ENCODE measurements around the gene FBH1. TPM values are rescaled to one million over a fixed set of nuclear protein-coding genes. Genes with fewer than 3 reads are reported as not detected.

The FBH1 gene
- total and polyA plus RNA-seq, 2 donors from 2014 or later = 70.7 to 76.5 TPM

- FAIRE-seq = no peak
- Histone ChIP-seq H3K9ac (ENCODE audit: low read length in 3 of 3) (no peak overlapping the region), H3K9me3 (ENCODE audit: control insufficient read depth in 2 of 3, insufficient read depth in 1 of 3, low read length in 3 of 3) (no peaks in the 10 kb centered on the region), H3K36me3 (ENCODE audit: control insufficient read depth in 2 of 3, insufficient read depth in 3 of 3, low read length in 3 of 3) (no peaks in the 10 kb centered on the region), H3K4me1 (ENCODE audit: control insufficient read depth in 2 of 3, insufficient read depth in 2 of 3, low read depth in 1 of 3, low read length in 3 of 3) (no peaks in the 10 kb centered on the region), H3K27me3 (ENCODE audit: control insufficient read depth, insufficient read depth, low read length) (no peaks in the 10 kb centered on the region), H3K27ac (ENCODE audit: low read depth in 2 of 2, low read length in 2 of 2) (no peak overlapping the region), H3K4me3 (ENCODE audit: low read length in 3 of 3) (no peak overlapping the region)
- peak in 1 of 5 donors; percentile 46 for DNase-seq
- no peak for TF ChIP-seq CTCF (IDR thresholded peaks at IDR 0.05; ENCODE audit: borderline replicate concordance, extremely low read depth, insufficient read depth)
- intact Hi-C loops (cut with DNase I) = no loop called here
Measured at GRCh38 chr10:5956146-5956936, 66.3 kb downstream of the FBH1 start.

GRCh38 chr10:5958077-5958476, 68.0 kb downstream of the FBH1 start:
- FAIRE-seq (no peak), DNase-seq (no peak)
- no peaks in the 10 kb centered on the region for H3K27me3 ChIP-seq (ENCODE audit: control insufficient read depth, insufficient read depth, low read length)
- no peaks in the 10 kb centered on the region for H3K4me1 ChIP-seq (ENCODE audit: control insufficient read depth in 2 of 3, insufficient read depth in 2 of 3, low read depth in 1 of 3, low read length in 3 of 3)
- H3K36me3 ChIP-seq (ENCODE audit: control insufficient read depth in 2 of 3, insufficient read depth in 3 of 3, low read length in 3 of 3) = no peaks in the 10 kb centered on the region
- TF ChIP-seq CTCF (IDR thresholded peaks at IDR 0.05; ENCODE audit: borderline replicate concordance, extremely low read depth, insufficient read depth) = no peak
- intact Hi-C loops (cut with DNase I) = no loop called here
- no peak overlapping the region for H3K4me3 ChIP-seq (ENCODE audit: low read length in 3 of 3)
- H3K27ac ChIP-seq (ENCODE audit: low read depth in 2 of 2, low read length in 2 of 2) = no peak overlapping the region
- H3K9me3 ChIP-seq (ENCODE audit: control insufficient read depth in 2 of 3, insufficient read depth in 1 of 3, low read length in 3 of 3) = no peaks in the 10 kb centered on the region
- H3K9ac ChIP-seq (ENCODE audit: low read length in 3 of 3) = no peak overlapping the region

- FAIRE-seq = no peak
- Histone ChIP-seq H3K9me3 (ENCODE audit: control insufficient read depth in 2 of 3, insufficient read depth in 1 of 3, low read length in 3 of 3) (no peaks in the 10 kb centered on the region), H3K27ac (ENCODE audit: low read depth in 2 of 2, low read length in 2 of 2) (no peak overlapping the region), H3K4me3 (ENCODE audit: low read length in 3 of 3) (no peak overlapping the region), H3K9ac (ENCODE audit: low read length in 3 of 3) (no peak overlapping the region), H3K27me3 (ENCODE audit: control insufficient read depth, insufficient read depth, low read length) (no peaks in the 10 kb centered on the region), H3K36me3 (ENCODE audit: control insufficient read depth in 2 of 3, insufficient read depth in 3 of 3, low read length in 3 of 3) (no peaks in the 10 kb centered on the region), H3K4me1 (ENCODE audit: control insufficient read depth in 2 of 3, insufficient read depth in 2 of 3, low read depth in 1 of 3, low read length in 3 of 3) (no peaks in the 10 kb centered on the region)
- no peak for DNase-seq
- TF ChIP-seq CTCF (IDR thresholded peaks at IDR 0.05; ENCODE audit: borderline replicate concordance, extremely low read depth, insufficient read depth) = no peak
- intact Hi-C loops (cut with DNase I) = no loop called here
Measured at GRCh38 chr10:5958675-5959074, 68.6 kb downstream of the FBH1 start.
